ENCODE data around the gene GUCY1B1. TPM values are rescaled to one million over a fixed set of nuclear protein-coding genes. Genes with fewer than 3 reads are reported as not detected.

Gene GUCY1B1
- total RNA-seq, 2 donors from 2014 or later, result 0.60 to 1.9 TPM

- no peak for DNase-seq
- Mint-ChIP-seq H3K27me3 (ENCODE audit: low read depth) (peaks cover 8% of the 10 kb centered on the region), H3K36me3 (ENCODE audit: insufficient read depth in 2 of 2) (no peaks in the 10 kb centered on the region), H3K9me3 (no peaks in the 10 kb centered on the region), H3K27ac (no peak overlapping the region), H3K4me3 (no peak overlapping the region), H3K4me1 (ENCODE audit: low read depth) (no peaks in the 10 kb centered on the region)
- no peak for ATAC-seq (replicated peaks in 1 of 2)
Observed at GRCh38 chr4:155820887-155821518, 62.2 kb downstream of the GUCY1B1 start.

- no peaks in the 10 kb centered on the region for H3K36me3 Mint-ChIP-seq (ENCODE audit: insufficient read depth in 2 of 2)
- no peak overlapping the region for H3K27ac Mint-ChIP-seq
- H3K4me1 Mint-ChIP-seq (ENCODE audit: low read depth), result no peaks in the 10 kb centered on the region
- no peak overlapping the region for H3K4me3 Mint-ChIP-seq
- ATAC-seq (replicated peaks in 1 of 2) (no peak), DNase-seq (no peak)
- H3K9me3 Mint-ChIP-seq, result no peaks in the 10 kb centered on the region
- H3K27me3 Mint-ChIP-seq (ENCODE audit: low read depth), result peaks cover 8% of the 10 kb centered on the region
Observed at GRCh38 chr4:155822572-155822971, 63.8 kb downstream of the GUCY1B1 start.

DNA sequence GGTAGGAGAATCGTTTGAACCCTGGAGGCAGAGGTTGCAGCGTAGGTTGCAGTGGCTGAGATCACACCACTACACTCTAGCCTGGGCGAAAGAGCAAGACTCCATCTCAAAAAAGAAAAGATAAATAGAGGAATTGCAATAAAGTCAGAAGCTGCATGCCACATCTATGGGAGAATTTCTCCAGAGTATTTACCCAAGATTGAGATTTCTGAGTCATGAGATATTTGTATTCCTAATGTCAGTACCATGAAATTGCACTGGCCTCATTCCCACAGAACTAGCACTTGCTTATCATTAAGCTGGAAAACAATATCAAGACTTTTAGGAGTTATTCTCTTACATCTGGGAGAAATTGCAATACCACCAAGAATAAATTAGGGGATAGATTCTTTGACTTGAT, 69.8 kb downstream of the GUCY1B1 start:
- H3K36me3 Mint-ChIP-seq (ENCODE audit: insufficient read depth in 2 of 2), result no peaks in the 10 kb centered on the region
- H3K4me3 Mint-ChIP-seq, result no peak overlapping the region
- no peaks in the 10 kb centered on the region for H3K4me1 Mint-ChIP-seq (ENCODE audit: low read depth)
- DNase-seq (no peak), ATAC-seq (replicated peaks in 1 of 2) (no peak)
- H3K9me3 Mint-ChIP-seq, result no peaks in the 10 kb centered on the region
- peaks cover 8% of the 10 kb centered on the region for H3K27me3 Mint-ChIP-seq (ENCODE audit: low read depth)
- H3K27ac Mint-ChIP-seq, result no peak overlapping the region

DNA sequence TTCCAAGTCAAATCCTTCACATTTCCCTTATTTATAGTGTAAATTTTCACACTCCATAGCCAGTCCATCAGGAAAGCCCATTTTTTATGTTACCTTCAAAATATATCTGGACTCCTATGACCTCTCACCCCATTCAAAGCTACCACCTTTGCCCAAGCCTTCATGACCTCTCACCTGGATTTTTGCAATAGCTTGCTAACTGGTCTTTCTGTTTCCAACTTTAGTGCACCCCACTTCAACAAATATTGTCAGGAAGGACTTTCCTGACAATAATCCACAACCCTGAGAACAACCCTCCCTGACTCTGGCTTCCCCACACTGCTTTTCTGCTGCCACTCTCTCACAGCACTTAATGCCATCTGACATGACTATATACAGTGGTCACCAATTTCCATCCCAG, 73.8 kb downstream of the GUCY1B1 start:
- no peak for DNase-seq
- ATAC-seq (replicated peaks in 1 of 2), result no peak
- H3K4me3 Mint-ChIP-seq, result no peak overlapping the region
- no peaks in the 10 kb centered on the region for H3K36me3 Mint-ChIP-seq (ENCODE audit: insufficient read depth in 2 of 2)
- no peaks in the 10 kb centered on the region for H3K9me3 Mint-ChIP-seq
- peaks cover 3% of the 10 kb centered on the region for H3K27me3 Mint-ChIP-seq (ENCODE audit: low read depth)
- no peak overlapping the region for H3K27ac Mint-ChIP-seq
- no peaks in the 10 kb centered on the region for H3K4me1 Mint-ChIP-seq (ENCODE audit: low read depth)

- no peaks in the 10 kb centered on the region for H3K4me1 Mint-ChIP-seq (ENCODE audit: low read depth)
- no peaks in the 10 kb centered on the region for H3K36me3 Mint-ChIP-seq (ENCODE audit: insufficient read depth in 2 of 2)
- H3K27me3 Mint-ChIP-seq (ENCODE audit: low read depth), result peaks cover 21% of the 10 kb centered on the region
- H3K4me3 Mint-ChIP-seq, result no peak overlapping the region
- no peaks in the 10 kb centered on the region for H3K9me3 Mint-ChIP-seq
- H3K27ac Mint-ChIP-seq, result no peak overlapping the region
- DNase-seq (no peak), ATAC-seq (replicated peaks in 1 of 2) (no peak)
Observed at GRCh38 chr4:155837203-155837796, 78.5 kb downstream of the GUCY1B1 start.

DNA sequence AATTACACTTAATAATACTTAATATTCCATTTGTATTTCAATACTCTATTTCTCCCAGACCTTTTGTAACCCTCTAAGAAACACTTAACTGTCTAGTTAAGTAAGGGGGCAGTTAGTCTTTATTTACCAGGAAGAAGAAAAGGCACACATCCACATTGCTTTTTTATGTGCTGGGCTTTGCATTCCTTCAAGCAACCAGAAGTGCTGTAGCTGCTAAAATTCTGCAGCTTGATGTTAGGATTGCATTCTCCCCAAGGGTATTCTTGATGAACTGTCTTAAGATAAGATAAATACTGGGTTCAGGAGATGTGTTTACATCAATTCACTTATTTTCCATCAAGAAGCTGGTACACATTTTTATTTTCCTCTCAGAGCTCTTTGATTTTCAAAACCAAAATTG, 83.3 kb downstream of the GUCY1B1 start:
- Mint-ChIP-seq H3K36me3 (ENCODE audit: insufficient read depth in 2 of 2) (no peaks in the 10 kb centered on the region), H3K27me3 (ENCODE audit: low read depth) (peaks cover 21% of the 10 kb centered on the region), H3K9me3 (no peaks in the 10 kb centered on the region), H3K27ac (no peak overlapping the region), H3K4me3 (no peak overlapping the region), H3K4me1 (ENCODE audit: low read depth) (no peaks in the 10 kb centered on the region)
- ATAC-seq (replicated peaks in 1 of 2) (no peak), DNase-seq (no peak)

DNA sequence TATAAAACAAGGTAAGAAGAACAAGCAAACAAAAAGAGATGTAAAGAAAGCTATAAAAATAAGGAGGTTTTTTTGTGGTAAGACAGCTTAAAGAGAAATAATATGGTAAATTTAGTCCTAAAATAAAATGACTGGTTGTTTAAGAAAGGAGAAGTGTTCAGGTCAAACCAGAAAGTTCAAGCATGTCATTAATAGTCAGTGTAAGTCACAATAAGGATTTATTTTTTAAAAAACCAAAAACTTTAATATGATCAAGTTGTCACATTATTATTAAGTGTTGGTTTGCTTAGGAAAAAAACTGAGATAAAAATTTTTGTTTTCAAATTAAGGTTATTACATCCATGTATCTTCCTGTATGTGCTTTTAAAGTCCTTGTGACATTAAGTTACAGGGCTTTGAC, 88.1 kb downstream of the GUCY1B1 start:
- Mint-ChIP-seq H3K27ac (no peak overlapping the region), H3K27me3 (ENCODE audit: low read depth) (no peaks in the 10 kb centered on the region), H3K9me3 (no peaks in the 10 kb centered on the region), H3K36me3 (ENCODE audit: insufficient read depth in 2 of 2) (no peaks in the 10 kb centered on the region), H3K4me3 (no peak overlapping the region), H3K4me1 (ENCODE audit: low read depth) (no peaks in the 10 kb centered on the region)
- ATAC-seq (replicated peaks in 1 of 2), result no peak
- DNase-seq, result no peak

DNA sequence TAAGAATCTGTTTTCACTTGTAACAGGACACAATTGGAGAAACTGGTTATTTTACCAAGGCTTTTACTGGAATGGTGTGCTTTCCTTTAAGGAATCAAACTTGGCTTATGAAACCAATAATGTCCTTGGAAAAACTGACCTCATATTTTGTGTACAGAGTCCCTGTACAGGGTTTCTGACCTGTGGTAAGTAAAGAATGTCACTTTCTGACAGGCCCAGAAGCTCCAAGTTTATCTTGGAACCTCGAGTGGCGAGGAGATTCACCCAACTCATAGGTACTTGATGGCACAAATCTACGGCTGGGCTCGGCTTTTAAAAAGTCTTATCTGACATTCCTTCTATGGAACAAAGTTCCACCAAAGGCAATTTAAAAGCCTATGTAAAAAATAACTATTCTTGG, 90.2 kb downstream of the GUCY1B1 start:
- H3K36me3 Mint-ChIP-seq (ENCODE audit: insufficient read depth in 2 of 2), result no peaks in the 10 kb centered on the region
- H3K27me3 Mint-ChIP-seq (ENCODE audit: low read depth), result no peaks in the 10 kb centered on the region
- no peaks in the 10 kb centered on the region for H3K4me1 Mint-ChIP-seq (ENCODE audit: low read depth)
- no peak overlapping the region for H3K27ac Mint-ChIP-seq
- no peaks in the 10 kb centered on the region for H3K9me3 Mint-ChIP-seq
- DNase-seq (no peak), ATAC-seq (replicated peaks in 1 of 2) (no peak)
- H3K4me3 Mint-ChIP-seq, result no peak overlapping the region

GRCh38 chr4:155853189-155853588, 94.4 kb downstream of the GUCY1B1 start:
- Mint-ChIP-seq H3K9me3 (no peaks in the 10 kb centered on the region), H3K27me3 (ENCODE audit: low read depth) (peaks cover 6% of the 10 kb centered on the region), H3K36me3 (ENCODE audit: insufficient read depth in 2 of 2) (no peaks in the 10 kb centered on the region), H3K27ac (no peak overlapping the region), H3K4me3 (no peak overlapping the region), H3K4me1 (ENCODE audit: low read depth) (no peaks in the 10 kb centered on the region)
- ATAC-seq (replicated peaks in 1 of 2) (no peak), DNase-seq (no peak)

DNA sequence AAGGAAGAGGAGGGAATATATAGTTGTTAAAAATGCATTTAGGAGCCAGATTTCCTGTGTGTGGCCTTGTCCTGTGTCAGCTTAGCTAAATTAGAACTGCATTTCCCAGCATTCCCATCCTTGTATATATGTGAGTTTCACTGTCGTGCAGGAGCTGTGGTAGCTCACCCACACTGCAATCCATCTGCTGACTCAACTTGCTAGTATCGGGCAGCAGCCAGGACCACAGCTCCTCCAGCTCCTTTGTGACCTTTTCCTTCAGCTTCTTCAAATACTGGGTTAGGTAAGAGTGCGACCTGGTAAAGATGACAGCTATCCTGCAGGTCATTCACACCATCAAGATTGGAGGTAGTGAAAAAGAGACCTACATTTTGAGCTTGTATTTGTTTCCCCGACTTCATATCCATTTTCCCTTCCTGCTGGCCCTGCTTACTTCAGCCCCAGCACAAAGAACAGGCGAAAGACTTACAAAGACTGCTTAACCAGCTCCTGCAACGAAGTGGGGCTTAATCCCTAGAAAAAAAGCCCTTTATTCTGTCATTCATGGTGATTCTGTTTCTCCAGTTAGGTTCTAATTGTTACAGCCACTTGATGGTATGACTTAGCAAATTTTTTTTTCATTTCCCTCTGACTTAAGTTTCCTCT, 95.9 kb downstream of the GUCY1B1 start:
- H3K36me3 Mint-ChIP-seq (ENCODE audit: insufficient read depth in 2 of 2), result no peaks in the 10 kb centered on the region
- no peak overlapping the region for H3K4me3 Mint-ChIP-seq
- no peaks in the 10 kb centered on the region for H3K4me1 Mint-ChIP-seq (ENCODE audit: low read depth)
- peaks cover 6% of the 10 kb centered on the region for H3K27me3 Mint-ChIP-seq (ENCODE audit: low read depth)
- H3K9me3 Mint-ChIP-seq, result no peaks in the 10 kb centered on the region
- no peak for ATAC-seq (replicated peaks in 1 of 2)
- no peak for DNase-seq
- no peak overlapping the region for H3K27ac Mint-ChIP-seq

- no peak for ATAC-seq (replicated peaks in 1 of 2)
- H3K4me1 Mint-ChIP-seq (ENCODE audit: low read depth), result no peaks in the 10 kb centered on the region
Observed at GRCh38 chr4:155855897-155856296, 97.1 kb downstream of the GUCY1B1 start.

More at GRCh38 chr4:155855897-155856296, 97.1 kb downstream of the GUCY1B1 start:
- Mint-ChIP-seq H3K27me3 (ENCODE audit: low read depth) (peaks cover 6% of the 10 kb centered on the region), H3K9me3 (no peaks in the 10 kb centered on the region), H3K36me3 (ENCODE audit: insufficient read depth in 2 of 2) (no peaks in the 10 kb centered on the region), H3K4me3 (no peak overlapping the region), H3K27ac (no peak overlapping the region)
- no peak for DNase-seq
